Neural progenitor cell (in vitro differentiated cells): ENCODE measurements around the gene MAP3K3.

Experiments used
- CTCF ChIP-seq: fragments of 200-600 bp; sonication (generic); IDR thresholded peaks from 2 replicates; pipeline ENCODE4 v1.5.1; 2017; ENCODE audit warnings: antibody characterized with exemption, mild to moderate bottlenecking
- EZH2phosphoT487 ChIP-seq: fragments of 200-600 bp; sonication (generic); IDR thresholded peaks from 2 replicates; pipeline ENCODE4 v1.6.1; 2017; ENCODE audit warnings: antibody characterized with exemption

GRCh38 chr17:63578027-63578768, 44.0 kb upstream of the MAP3K3 start:
- TF ChIP-seq CTCF (no peak), EZH2phosphoT487 (no peak)
